HK-2 (cell line): ENCODE measurements around the gene FGD4.

Experiments used
- DNase-seq: peaks from one replicate; pipeline ENCODE4 v3.0.0-alpha.2; 2018; ENCODE audit not compliant: unreplicated experiment

Gene FGD4

DNA sequence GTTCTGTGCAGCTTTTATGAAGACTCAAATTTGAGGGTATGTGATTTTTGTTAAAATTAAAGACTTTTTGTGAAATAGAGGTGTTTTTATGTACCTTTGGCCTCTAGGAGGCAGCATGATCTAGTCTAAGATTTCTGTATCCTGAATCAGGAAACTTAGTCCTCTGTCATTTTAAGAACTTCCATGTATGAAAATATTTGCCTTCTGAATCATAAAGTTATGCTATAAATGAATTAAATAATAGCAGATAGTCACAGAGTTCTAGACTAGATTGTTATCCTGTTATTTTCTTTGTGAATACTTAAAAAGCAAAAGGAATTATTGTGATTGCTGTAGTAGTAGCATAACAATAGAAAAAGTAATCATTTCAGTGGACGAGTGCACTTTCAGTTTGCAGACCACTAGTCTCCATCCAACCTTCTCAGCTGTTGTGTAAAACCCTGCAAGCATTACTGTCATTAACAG is 56.3 kb downstream of the FGD4 start:
- no peak for DNase-seq

DNA sequence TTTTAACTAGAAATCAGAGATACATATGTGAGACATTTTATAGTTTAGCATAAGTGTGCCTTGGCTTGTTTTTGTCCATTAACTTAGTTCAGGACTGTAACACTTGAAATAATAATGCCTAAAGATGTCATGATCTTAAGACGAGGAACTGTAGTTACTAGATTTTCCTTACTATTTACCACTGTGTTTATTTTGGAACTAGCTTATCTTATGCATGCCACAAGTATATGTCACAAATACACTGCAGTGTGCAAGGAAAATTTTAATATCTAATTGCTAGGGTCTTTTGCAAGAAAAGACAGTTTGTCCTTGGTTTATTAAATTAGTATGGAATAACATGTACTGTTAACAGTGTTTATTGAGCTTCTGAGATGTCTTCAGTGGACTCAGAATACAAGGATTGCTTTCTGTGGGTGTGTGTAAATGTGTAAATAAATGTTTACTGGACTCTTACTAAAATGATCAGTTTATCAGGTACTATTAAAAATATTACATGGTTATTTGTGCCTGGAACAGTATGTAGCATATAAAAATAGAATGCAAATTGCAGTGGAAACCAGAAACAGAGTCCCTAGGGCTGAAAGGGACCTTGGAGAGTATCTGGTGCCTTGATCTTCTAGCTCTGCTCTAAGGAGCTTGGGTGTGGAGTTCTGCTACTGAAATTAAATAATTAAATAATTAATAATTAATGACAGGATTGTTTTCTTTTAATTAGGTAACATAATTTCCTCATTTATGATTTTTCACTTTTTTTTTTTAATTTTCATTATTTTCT is 58.1 kb downstream of the FGD4 start:
- no peak for DNase-seq

DNA sequence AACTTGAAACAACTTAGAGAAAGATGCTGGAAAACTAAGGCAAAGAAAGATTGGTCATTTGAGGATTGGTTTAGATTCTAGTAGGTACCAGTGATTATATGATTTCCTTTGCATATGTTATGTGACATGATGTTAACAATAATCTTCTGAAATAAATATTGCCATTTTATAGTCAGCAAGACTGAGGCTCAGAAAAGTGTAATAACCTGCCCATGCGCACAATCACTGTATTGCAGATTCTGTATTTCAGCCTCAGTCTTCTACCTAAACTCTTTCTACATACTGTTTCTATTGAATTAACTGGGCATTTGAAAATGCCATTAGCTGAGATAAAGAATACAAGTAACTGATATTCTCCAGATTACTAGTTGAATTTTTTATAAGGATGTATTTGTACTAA is 61.3 kb downstream of the FGD4 start:
- no peak for DNase-seq

DNA sequence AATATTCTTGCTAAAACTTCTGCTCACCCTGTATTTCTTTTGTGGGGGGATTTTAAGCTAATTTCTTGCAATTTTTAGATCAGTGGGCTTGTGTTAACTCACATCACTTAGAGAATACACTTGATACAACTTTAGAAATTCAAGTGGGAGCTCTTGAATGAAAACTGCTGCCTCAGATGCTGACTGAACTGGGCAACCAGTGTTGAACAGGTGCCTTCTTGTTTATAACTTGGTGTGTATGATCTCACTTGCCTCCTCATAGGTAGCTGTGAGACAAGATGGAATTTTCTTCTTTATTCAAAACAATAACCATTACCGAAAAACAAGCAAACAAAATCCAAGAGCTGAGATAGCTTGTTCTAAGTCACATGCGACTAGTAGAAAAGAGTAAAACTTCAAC is 63.5 kb downstream of the FGD4 start:
- DNase-seq = no peak

DNA sequence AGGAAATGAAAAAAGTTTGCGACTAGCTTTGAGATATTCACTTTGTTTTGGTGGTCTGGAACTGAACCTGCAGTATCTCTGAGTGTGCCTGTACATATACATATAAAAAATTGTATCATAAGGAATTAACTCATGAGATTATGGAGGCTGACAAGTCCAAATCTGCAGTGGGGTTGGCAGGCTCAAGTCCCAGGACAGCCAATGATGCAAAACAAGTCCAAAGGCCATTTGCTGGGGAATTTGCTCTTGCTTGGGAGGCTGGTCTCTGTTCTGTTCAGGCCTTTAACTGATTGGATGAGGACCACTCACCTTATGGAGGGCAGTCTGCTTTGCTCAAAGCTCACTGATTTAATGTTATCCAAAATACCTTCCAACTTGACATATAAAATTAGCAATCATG is 66.8 kb downstream of the FGD4 start:
- DNase-seq = no peak

DNA sequence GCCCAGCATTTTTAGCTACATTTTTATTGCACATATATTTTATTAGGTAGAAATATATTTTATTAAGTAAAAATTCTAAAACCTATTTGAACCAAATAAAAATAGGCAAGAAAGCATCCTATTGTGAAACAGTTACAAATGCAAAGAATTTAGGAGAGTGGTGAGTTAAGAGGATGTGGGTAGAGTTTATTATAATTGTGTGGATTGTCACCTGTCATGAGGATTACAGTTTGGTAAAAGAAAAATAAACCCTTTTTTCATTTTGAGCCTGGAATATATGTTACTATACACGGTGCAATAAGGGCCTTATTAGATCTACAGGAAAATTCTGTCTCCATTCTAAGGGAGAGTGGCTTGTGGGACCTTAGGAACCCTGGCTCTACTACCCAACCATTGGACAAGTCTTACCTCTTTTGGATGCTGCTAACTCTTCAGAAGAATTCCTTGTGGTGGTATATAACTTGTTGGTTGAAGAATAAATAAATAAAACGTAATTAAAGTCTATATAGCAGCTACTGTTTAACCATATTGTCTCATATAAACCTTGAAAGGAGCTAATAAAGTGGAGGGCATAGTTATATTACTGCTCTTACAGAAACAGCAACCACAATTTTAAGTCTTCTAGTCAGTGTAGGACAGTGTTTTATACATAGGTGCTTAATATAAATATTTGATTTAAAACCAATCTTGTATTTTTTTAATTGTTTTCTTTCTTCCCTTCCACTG is 67.8 kb downstream of the FGD4 start:
- DNase-seq = no peak

DNA sequence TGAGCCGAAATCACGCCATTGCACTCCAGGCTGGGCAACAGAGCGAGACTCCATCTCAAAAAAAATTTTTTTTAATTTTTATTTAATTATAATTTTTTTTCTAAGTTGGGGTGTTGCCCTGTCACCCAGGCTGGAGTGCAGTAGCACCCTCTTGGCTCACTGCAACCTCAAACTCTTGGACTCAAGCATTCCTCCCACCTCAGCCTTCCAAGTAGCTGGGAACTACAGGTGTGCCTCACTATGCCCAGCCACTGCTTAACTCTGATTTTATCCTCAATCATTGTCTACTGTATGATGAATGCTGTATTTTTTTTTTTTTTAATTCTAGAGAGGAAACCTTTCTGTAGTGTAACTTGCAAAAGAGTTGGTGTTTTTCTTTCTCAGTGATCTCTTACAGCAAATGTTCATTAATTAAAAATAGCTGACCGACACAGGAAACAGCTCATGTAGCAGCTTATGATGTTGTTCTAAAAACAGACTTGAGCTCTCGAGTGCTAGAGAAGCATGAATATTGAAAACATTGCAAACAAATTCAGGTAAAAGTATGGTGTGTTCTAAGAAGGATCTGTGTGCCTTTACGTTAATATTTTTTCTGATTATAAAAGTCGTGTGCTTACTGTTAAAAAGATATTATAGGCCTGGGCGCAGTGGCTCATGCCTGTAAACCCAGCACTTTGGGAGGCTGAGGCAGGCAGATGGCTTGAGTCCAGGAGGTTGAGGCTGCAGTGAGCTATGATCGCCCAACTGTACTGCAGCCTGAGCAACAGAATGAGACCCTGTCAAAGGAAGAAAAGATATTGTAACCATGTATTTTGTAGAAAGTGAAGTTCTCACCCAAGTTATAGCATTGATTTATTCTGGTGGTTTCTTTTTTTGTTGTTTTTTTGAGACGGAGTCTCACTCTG is 68.9 kb downstream of the FGD4 start:
- no peak for DNase-seq

DNA sequence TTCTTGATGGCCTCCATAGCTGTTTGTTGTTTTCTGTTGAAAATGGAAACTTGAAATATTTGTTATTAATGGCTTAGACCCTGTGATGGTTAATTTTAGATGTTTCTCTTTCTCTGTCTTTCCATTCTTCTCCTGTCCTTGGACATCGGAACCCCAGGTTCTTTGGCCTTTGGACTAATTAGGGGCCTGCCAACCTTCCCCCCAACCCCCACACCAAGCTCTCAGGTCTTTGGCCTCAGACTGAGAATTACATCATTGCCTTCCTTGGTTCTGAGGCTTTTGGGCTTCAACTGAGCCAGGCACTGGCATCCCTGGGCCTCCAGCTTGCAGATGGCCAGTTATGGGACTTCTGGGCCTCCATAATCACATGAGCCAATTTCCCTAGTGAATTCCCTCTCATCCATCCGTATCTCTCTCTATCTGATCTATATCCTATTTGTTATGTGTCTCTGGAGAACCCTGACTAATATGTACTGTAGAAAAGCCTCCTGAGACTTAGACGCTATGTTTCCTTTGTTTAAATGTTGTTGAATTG is 71.6 kb downstream of the FGD4 start:
- no peak for DNase-seq

DNA sequence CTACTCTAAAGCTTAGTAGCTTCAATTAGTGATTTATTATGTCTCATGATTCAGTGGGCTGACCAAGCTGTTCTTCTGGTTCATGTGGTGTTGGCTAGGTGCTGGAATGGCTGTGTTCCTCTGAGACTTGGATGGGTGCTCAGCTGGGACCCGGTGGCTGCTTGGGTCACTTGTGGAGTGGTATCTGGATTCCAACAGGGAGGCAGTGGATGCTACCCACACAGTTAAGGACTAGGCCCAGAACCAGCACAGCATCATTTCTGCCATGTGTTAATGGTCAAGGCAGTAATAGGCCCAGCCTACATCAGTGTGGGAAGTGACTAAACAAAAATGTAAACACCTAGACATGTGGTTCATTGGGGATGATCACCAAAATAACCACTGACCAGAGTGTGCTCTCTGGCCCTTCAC is 72.2 kb downstream of the FGD4 start:
- no peak for DNase-seq

DNA sequence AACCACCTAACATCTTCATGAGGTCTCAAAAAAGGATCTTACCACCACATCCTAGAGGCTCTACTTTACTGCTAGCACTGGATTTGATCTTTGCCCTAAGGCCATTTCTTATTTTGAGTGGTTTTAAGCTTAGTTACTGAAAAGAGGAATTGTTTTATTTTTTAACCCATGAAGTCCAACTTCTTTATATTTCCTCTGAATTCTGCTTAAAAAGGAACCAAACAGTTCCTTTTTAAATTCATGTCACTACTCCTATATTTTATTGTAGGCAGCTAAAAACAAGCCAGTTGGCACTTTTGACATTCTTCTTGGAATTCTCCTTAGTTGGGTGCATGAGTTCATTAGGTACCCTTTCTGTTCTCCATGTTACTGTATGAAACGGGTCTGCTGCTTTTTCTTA is 76.4 kb downstream of the FGD4 start:
- DNase-seq = no peak

DNA sequence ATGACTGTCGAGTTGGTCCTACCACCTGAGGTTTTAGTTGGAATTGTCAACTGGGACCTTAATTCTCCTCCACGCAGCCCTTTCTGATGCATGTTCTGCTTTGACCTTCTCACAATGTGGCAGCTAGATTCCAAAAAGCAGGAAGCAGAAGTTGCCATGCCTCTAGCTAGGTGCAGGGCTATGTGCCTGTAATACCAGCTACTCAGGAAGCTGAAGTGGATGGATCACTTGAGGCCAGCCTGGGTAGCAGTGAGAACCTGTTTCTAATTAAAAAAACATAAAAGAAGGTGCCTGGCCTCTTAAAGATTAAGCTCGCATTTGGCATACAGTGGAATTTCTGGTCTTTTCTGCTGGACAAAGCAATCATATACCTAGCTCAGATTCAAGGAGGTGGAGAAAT is 77.1 kb downstream of the FGD4 start:
- DNase-seq = no peak

DNA sequence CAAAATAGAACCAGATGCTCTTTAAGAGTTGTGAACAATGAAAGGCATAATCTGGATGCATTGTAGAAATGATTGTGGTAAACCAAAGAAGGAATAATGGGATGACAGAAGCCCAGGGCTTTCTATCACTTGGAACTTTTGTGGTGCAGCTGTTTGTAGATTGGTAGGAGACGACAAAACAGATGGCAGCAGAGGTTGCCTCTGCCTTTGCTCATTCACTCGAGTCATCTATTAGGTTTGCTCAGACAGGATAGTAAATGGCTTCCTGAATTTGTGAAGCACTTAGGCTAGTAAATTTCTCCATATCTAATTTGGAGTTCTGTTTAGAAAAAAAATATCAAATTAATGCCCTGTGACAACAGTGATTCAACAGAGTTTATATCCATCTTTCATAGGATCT is 78.4 kb downstream of the FGD4 start:
- no peak for DNase-seq

DNA sequence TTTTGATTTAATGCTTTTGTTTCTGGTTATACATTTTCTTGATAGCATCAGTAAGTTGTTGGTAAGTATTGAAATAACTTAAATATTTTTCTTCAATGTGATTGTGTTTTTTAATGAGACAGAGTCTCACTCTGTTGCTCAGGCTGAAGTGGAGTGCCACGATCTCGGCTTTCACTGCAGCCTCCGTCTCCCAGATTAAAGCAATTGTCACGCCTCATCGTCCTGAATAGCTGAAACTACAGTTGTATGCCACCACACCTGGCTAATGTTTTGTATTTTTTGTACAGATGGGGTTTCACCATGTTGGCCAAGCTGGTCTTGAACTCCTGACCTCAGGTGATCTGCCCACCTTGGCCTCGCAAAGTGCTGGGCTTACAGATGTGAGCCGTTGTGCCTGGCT is 78.8 kb downstream of the FGD4 start:
- no peak for DNase-seq

DNA sequence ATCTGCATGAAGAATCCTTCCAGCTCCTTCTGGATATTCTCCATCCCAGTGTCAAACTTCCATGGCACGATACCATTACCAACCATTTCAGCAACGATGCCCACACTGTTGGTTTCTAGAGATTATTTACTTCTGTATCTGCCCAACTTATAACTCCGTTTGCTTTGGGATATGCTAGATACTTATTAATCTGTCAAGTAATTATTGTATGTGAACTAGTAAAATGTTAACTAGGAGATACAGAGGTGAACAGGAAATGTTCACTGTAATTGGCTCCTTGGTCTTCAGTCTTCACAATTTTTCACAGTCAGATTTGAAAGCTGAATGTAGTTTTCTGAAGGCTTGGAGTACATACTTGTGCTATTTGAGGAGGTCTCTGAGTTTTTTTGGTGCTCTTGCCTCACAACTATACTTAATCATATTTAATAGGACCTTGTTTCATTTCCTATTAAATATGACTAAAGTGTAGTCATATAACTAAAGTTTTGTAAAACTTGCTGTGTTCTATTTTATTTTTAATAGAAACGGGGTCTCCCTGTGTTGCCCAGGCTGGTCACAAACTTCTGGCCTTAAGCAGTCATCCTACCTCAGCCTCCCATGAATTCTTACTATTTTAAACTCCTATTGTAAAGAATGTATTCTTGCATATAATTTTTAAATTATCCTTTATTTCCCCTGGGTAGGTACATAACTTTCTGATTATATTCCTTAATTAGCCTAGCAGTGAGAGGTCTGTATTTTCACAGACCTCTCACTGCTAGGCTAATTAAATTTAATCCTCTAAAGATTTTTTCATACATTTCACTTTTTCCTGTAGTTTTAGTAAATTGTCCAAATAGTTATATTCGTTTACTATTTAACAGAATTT is 79.7 kb downstream of the FGD4 start:
- no peak for DNase-seq

DNA sequence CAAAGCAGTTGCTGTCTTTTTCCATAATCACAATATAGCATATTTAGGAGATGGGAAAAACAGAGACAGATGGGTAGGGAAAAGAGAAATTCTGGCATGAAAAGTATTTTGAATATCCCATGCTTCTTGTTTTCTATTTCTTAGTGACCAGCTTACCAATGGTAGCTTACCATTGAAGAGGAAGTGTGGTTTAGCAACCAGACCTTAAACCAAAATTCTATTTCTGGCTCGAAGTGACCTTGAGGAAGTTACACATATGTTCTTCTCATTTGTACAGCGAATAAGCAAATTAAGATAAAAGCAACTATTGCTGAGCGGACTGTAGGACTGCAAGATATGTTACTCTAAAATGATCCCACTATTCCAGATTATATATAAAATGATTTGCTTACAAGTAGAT is 82.9 kb downstream of the FGD4 start:
- DNase-seq = no peak

DNA sequence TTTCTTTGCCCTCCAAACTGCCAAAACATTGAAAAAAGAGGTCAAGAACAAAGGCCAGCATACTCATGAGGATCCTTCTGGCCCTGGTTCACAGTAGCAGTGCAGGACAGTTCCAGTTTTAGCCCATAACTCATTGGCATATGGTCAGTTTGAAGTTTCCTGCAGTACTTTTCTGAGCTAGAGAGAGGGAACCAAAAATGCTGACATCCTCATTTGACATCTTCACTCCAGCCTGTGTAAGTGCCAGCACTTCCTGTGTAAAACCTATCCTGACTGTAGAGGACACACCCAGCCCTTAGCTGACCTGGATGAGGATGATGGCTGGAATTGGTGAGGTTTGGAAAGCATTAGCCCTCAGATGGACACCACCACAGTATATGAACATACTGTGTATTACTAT is 84.1 kb downstream of the FGD4 start:
- no peak for DNase-seq

DNA sequence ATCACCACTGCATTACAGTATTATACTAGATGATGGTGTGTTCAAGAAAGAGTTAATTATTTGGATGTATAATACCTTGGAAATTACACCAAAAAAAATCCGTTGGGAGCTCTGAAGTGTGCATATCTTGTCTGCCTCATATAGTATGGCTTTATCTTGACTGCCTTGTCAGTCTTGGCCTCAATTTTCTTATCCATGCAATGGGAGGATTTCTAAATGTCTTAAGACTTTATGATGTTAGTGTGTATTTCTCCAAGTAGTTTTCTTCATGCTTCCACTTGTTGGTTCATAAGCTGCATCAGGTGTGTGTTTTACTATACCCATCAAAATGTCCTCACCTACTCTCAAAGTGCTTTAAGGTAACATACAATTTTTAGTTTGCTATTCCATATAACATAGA is 84.6 kb downstream of the FGD4 start:
- no peak for DNase-seq

DNA sequence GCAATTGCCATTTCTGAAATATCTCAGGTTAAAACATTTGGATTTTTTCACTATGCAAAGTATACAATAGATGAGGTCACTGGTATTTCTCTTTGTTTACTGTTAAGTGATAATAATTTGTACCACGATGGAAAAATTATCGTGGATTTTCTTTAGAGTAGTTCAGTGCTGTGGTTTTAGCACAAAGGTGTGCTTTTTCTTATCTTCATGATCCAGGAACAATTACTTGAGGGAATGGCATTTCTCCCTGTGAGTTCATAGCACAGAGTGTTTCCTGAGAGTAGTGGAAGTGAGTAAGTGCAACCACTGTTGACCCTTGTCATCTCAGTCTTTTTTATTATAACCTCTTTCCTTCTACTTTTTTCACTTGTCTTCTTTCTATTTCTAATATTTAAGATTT is 86.8 kb downstream of the FGD4 start:
- DNase-seq = no peak

DNA sequence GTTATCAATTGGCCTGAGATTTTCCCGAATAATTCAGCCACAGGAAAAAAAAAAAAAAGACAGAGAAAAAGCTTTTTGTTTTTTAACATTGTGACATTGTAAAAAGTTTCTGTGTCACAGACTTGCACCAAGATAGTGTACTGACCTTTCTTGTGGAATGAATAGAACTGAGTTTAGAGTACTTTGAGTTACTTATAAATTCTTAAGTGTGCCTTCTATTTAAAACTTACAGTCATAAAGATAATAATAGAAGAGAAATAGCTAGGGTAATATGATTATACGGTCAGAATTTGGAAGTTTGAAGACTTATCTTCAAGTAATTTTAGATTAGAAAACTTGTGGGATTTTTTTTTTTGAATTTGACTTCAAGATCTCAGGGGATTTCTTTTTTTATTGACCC is 88.8 kb downstream of the FGD4 start:
- no peak for DNase-seq

DNA sequence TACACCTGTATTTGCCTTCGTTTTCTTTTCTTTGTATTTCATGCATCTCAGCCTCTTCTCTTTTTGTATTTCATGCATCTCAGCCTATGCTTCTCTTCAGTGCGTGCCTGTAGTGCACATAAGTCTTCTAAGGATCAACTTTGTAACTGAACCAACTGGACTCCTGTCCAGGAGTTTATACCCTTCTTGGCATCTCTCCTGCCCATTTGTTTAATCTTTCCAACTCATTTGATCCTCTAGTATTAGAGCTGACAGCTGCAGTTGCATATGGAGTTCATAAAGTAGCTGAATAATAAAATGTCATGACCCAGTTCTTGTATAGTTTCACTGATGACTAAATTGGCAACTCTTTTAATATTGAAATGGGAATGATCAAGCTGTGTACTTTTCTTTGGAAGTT is 89.7 kb downstream of the FGD4 start:
- DNase-seq = no peak

DNA sequence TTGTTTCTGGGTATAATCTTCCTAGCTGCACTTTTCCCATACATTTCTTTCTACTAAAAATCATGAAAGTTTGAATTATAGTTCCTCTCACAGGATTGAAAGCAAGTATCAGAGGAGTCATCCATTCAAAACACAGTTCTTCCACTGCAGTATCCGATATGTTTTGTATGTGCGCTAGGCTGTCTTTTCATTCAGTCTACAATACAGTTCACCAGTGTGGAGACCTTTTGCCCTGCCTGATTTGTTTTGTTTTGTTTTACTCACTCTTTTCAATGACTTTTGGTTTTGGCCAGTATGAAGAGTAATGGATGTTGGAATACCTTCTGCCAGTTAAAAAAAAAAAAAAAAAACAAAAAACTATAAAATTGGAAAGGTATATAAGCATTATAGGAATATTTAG is 91.4 kb downstream of the FGD4 start:
- no peak for DNase-seq
